Measurements from ENCODE around the gene SGTA.
"Not testable (repeated sequence)": the region's sequence is repeated elsewhere in the genome, so short reads cannot be mapped to it uniquely, and the experiment has no call there.

Gene SGTA

DNA sequence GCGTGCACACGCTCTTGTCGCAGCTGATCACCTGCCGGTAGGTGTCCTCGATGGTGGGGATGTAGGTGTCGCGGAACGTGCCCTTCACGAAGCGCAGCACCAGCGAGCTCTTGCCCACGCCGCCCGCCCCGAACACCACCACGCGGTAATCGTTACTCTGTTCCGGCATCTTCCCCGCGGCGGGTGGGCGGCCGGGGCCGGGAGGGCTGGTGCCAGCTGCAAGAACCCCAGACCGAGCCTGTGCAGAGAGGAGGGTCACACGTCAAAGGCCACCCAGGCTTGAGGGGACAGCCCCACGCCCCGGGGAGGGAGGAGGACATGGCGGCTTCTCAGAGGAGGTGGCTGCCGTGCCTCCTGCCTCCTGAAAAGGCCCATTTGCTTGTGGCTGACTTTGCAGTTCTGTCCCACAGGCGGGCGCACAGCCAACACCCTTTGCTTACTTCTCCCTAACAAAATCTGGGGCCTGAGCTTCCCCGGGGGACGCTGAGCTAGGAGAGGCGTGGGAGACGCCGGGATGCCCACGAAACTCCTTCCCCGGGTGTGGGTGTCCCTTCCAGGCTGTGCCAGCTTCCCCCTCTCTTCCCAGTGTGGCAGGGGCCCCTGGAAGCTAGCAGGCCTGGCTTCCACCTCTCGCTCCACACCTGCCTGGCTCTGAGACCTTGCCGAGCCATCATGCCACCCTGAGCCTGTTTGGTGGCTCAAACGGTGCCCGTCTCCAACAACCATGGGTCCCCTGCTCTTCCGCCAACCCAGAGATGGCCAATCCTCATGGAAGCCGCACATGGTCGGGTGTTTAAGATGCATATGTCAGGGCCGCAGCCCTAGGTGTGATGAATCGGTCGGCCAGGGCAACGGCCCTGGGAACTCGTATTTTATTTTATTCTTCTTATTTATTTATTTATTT lies 65.2 kb downstream of the SGTA start:
- no peak for TF ChIP-seq ZNF274 (IDR thresholded peaks at IDR 0.05; ENCODE audit: low read depth, low read length)
- no peak overlapping the region for H3K4me3 ChIP-seq (ENCODE audit: low read length)

DNA sequence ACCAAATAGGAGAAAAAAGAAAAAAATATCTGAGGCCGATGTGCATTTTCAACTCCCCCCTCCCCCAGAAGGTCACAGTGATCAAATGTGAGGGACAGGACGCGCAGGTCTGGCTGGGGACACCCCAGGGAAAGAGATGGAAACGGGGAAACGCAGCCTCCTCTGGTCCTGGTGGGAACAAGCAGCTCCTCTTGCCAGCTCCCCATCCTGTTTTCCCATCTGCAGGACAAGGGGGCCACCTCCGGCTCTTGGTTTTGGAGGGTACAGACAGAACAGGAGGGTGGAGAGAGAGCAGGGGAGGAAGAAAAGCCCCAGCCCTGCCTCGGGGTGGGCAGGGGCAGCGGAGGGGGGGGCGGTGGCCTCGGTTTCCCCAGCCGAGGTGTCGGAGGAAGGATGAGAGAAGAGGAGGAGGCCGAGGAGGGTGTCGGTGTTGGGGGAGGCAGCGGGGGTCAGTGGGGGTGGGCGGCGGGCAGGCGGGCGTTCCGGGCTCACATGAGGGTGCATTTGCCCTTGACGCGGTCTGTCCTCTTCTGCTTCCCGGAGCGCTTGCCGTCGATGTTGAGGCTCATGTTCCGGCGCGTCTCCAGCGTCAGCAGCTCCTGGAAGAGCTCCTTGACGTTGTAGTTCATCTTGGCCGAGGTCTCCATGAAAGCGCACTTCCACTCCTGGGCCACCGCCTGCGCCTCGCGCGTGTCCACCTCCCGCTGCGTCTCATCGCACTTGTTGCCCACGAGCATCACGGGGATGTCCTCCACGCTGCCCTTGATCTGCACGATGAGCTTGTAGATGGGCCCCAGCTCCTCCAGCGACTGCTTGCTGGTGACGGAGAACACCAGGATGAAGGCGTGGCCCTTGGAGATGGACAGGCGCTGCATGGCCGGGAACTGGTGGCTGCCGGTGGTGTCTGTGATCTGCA lies 66.1 kb downstream of the SGTA start:
- no peak for TF ChIP-seq ZNF274 (IDR thresholded peaks at IDR 0.05; ENCODE audit: low read depth, low read length)

DNA sequence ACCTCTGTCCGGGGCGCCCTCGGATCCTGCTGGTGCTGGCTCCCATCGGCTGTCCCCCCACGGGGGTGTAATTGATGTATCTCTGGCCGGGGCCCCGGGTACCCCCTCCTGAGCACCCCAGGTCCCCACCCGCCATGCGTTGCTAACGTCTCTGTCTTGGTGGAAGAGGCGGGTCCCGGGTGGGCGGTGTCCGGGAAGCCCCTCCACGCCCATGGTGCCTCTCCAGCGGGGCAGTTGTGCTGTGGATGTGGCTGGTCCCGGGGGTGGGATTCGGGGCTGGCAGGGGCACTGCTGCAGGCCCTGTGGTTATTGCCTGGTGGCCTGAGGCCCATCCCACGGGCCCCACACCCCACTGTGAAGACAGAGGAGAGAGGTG lies 66.8 kb downstream of the SGTA start:
- no peak overlapping the region for H3K4me3 ChIP-seq (ENCODE audit: low read length)
- no peak for TF ChIP-seq ZNF274 (IDR thresholded peaks at IDR 0.05; ENCODE audit: low read depth, low read length)

More for the DNA sequence above, 66.1 kb downstream of the SGTA start:
- no peak overlapping the region for H3K4me3 ChIP-seq (ENCODE audit: low read length)

DNA sequence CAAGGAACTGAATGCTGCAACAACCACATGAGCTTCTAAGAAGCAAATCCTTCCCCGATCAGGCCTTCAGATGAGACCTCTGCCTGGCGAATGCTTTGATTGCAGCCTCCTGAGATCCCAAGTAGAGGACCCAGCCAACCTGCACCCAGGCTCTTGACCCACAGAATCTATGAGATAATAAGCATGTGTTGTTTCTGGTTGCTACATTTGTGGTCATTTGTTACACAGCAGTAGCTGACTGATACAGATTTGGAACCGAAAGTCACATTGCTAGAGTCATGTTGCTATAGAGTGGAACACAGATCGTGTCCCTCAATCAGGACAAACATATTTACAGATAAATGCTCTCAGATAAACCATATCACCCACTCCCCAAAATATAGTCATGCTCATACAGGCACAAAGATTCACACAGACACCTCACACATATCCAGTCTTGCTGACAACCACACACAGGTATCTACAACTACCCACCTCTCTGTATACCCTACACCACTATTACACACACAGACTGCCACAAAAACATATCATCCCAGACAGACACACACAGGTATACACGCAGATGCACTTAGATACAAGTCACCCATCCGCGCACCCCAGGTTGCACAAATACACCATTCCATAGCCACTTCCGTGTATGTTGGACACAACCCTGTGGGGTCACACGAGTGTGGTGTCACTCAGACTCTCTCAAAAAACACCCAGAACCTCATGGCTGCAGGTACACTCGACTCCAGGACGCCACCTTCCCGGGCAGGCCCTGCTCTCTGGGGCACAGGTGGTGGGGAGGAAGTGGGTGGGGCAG lies 67.4 kb downstream of the SGTA start:
- TF ChIP-seq ZNF274 (IDR thresholded peaks at IDR 0.05; ENCODE audit: low read depth, low read length), result no peak
- no peak overlapping the region for H3K4me3 ChIP-seq (ENCODE audit: low read length)

DNA sequence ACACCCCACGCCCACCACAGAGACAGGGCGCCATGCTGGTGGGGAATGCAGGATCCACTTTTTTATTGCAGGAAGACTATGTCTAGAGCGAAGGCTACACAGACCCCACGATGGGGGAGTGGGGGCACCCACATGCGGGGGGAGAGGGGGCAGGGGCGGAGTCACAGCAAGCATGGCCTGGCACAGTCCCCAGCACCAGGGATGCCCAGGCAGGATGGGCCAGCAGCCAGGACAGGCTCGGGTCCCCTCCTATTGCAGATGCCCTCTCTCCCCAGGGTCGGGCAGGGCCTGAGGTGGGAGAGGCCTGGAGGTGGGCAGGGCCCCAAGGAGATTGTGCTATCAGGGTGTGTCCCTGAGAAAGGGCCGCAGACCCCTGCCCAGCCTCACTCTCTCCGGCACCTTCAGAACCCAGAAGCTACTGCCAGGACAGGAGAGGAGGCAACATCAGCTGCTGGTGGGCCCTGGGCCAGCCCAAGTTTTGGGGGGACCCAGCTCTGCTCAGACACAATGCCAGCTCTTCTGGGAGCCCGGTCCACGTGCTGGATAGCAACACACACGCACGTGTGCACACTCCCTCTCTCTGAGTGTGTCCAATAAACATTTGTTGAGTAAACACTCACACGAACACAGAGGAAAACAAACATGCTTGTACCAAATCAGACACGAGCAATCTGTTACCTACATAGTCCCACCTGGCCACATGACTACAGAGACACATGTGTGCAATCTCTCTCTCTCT lies 68.4 kb downstream of the SGTA start:
- no peak overlapping the region for H3K4me3 ChIP-seq (ENCODE audit: low read length)
- no peak for TF ChIP-seq ZNF274 (IDR thresholded peaks at IDR 0.05; ENCODE audit: low read depth, low read length)

DNA sequence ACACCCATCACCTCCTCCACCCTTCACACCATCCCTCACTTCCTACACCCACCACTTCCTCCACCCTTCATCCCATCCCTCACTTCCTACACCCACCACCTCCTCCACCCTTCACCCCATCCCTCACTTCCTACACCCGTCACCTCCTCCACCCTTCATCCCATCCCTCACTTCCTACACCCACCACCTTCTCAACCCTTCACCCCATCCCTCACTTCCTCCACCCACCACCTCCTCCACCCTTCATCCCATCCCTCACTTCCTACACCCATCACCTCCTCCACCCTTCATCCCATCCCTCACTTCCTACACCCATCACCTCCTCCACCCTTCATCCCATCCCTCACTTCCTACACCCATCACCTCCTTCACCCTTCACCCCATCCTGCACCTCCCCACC lies 69.0 kb downstream of the SGTA start:
- not testable (repeated sequence) for H3K4me3 ChIP-seq (ENCODE audit: low read length)

DNA sequence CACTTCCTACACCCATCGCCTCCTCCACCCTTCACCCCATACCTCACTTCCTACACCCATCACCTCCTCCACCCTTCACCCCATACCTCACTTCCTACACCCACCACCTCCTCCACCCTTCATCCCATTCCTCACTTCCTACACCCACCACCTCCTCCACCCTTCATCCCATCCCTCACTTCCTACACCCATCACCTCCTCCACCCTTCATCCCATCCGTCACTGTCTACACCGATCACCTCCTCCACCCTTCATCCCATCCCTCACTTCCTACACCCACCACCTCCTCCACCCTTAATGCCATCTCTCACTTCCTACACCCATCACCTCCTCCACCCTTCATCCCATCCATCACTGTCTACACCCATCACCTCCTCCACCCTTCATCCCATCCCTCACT lies 69.9 kb downstream of the SGTA start:
- H3K4me3 ChIP-seq (ENCODE audit: low read length), result not testable (repeated sequence)

DNA sequence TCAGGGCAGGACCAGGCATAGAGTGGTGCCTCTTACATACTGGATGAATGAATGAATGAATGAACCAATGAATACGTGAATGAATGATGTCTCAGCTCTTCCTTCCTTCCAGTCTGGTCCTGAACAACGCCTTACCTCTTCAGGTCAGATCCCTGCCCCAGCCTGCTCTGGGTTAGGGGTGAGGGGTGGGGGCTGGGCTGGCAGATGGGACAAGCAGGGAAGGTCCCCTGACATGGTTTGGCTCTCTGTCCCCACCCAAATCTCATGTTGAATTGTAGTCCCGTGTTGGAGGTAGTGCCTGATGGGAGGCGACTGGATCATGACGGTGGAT lies 71.2 kb downstream of the SGTA start:
- H3K4me3 ChIP-seq (ENCODE audit: low read length), result no peak overlapping the region
- TF ChIP-seq ZNF274 (IDR thresholded peaks at IDR 0.05; ENCODE audit: low read depth, low read length), result no peak

DNA sequence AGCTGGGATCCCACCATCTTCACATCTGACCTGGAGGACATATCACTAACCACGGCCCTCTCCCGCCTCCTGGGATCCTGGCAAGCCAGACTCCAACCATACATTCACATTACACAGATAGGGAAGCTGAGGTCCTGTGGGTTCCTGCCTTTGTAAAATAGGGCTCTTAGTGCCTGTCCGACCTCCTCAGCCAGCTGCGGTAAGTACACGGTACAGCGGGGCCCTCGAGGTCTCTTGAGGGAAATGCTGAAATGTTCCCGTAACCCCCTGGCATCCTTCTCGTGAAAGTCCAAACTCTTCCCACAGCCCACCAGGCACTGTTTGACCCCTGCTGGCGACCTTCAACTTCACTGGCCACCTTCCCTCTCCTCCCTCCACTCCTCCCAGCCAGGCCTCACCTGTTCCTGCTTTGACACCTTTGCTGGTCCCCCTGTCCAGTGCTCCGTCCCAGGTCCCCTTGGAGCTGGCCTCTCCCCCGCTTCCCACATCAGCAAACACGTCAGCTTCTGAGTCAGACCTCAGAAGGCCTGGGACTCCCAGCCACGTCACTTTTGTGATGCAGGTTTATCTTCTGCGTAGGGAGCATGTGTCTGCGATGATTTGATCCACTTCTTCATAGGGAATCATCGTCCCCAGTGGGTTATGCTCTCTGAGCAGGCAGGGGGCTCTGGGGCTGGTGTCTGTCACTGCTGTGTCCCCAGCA lies 71.8 kb downstream of the SGTA start:
- no peak for TF ChIP-seq ZNF274 (IDR thresholded peaks at IDR 0.05; ENCODE audit: low read depth, low read length)

DNA sequence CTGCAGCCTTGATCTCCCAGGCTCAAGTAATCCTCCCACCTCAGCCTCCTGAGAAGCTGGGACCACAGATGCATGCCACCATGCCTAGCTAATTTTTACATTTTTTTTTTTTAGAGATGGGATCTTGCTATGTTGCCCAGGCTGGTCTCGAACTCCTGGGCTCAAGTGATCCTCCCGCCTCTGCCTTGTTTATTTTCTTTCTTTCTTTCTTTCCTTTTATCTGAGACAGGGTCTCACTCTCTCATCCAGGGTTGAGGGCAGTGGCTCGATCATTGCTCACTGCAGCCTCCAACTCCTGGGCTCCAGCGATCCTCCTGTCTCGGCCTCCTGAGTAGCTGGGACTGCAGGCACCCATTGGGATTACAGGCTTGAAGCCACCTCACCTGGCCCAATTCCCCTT lies 76.8 kb downstream of the SGTA start:
- H3K4me3 ChIP-seq (ENCODE audit: low read length), result no peak overlapping the region
- TF ChIP-seq ZNF274 (IDR thresholded peaks at IDR 0.05; ENCODE audit: low read depth, low read length), result no peak

More for the DNA sequence above, 71.8 kb downstream of the SGTA start:
- no peak overlapping the region for H3K4me3 ChIP-seq (ENCODE audit: low read length)
